GM18861 (cell line): Measurements from ENCODE around the gene TSHZ2.

Source experiments
- ATAC-seq: cut with Tn5 transposase; IDR thresholded peaks from one replicate; pipeline ENCODE4 v1.9.1; 2021; ENCODE audit not compliant: unreplicated experiment

The TSHZ2 gene

DNA sequence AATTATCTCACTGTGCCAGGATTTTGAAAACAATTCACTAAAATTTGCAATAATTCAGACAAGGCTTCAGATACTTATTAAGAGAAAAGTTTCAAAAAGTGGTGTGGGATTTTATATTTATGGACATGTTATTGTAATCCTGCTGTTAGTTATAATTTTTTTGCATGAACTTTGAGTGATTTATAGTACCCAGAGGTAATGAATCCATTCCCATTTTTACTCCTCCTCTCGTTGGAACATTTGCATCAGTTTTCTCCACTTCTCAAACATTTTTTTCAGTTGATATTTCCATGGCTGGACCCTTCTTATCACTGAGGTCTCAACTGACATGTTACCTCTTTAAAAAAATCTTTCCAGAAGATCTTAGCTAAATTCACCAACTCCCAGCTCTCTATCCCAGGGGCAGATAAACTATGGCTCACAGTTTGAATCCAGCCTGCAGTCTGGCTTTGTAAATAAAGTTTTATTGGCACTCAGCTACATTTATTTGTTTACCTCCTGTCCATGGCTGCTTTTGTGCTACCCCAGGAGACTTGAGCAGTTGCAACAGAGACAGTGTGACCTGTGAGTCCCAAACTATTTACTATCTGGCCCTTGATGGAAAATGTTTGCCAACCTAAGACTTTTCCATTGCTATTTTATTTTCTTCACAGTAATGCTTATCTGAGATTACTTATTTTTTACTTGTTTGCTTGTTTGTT, 83.4 kb downstream of the TSHZ2 start:
- ATAC-seq = no peak

DNA sequence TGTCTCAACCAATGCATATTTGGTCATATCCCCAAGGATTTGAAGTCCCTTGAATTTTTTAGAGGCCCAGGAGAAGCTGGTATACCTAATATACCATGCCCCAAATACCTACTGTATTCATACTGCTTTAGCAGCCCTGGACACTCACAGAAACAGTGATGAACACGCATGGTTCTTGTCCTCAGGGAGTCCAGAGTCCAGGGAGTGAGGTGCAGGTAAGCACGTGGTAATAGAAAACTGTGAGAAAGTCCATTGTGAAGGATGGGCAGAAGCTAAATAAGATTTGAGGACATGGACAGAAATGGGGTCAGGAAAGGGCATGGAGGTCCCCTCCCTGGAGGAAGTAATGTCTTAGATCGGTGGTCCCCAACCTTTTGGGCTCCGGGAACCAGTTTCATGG, 85.4 kb downstream of the TSHZ2 start:
- ATAC-seq = no peak

DNA sequence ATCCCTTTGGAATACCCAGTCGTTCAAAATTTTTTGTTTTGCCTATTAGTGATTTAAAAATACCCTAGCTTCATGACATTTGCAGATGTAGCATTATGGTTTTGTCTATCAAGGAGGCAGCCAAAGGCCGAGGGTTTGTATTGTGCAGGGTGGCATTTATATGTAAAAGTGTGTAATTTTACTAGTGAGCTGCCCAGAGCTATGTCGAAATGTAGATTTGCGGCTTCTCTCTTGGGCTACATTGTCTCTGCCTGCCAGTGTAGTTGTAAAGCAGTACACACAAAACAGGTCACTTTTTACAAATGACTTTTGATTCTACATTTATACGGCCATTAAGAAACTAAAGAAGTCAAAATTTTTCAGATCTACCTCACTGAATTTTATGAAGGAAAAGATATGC, 87.7 kb downstream of the TSHZ2 start:
- ATAC-seq = no peak

DNA sequence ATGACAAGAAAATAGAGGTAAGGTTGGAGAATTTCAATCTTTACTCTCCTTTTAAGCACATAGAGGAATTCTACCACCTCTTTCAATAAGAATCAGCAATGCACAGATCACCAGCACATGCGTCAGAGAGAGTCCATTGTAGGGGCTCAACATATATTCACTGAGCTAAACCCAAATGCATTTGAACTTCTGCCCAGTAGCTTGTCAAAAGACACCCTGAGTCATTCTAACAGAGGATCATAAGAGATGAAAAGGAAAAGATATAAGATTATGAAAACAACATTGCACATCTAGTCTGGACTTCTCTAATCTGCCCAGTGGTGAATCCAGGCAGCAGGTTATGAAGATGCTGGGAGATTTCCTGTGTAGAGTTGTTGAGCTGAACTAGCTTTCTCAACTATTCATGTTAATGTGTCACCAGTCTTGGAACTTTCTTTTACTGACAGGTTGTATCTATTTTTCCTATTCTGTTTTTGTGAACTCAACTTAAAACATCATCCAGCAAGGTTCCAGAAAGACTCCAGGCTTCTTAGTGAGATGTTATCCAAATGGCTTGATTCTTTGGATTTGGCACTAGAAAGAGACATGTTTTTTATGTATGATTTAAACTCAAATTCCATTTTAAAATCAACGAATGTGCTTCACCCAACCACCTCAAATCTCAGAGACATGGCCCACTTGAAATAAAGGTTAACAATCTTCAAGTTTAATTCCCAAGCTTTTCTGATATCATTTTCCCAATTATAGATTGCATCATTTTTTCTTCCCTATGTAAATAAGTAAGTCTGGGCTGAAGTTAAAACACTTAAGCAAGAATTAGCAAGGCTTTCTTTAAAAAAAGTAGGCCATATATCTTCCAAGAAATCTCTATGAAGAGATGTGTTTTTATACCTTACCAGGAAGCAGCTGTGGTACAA, 89.3 kb downstream of the TSHZ2 start:
- no peak for ATAC-seq

DNA sequence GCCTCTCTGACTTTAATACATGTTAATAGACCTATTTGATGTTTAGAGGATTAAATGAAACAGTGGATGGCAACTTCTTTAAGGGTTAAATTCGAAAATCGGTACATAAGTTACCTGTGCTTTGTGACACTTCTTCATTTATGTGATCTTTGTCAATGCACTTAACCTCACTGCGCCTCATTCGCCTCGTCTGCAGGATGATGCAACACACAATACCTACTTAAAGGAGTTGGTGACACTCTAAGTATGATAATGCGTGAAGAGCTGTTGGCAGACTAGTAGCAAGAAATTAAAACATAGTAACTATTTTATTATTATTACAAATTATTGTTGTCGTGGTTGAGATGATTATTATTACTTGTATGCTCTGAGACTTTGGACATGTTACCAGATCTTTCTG, 92.8 kb downstream of the TSHZ2 start:
- no peak for ATAC-seq

DNA sequence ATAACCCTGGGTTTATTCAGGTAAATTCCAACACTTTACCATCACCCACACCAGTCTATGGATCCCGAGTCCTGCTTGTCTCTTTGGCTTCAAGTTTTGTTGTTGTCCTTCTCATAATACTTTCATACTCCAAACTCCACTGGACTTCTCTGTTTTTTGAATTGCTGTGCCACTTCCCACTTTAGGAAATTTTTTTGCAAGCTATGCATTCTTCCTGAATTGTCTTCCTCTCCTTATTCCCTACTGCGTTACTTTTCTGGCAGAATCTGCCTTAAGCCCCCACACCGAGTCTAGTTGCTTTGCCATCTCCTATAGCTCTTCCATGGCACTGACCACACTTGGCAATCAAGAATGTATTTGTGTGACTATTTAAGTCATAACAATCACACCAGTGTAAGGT, 96.1 kb downstream of the TSHZ2 start:
- ATAC-seq = no peak

DNA sequence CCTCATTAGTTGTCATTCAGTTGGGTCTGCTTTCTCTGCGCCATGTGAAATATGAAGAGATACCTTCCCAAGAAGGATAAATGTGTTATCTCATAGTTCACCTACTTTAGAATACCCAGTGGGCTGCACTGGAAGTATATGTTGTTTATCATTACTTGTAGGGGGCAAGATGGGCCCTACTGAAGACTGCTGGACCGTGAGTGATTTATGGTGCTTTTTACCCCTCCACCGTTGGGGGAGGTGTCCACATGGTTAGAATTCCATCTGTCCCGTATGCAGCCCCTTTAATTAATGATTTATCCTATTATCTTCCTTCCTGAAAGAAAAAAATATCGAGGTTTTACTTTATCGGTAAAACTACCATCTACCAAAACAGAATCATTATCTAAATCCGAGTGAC, 97.0 kb downstream of the TSHZ2 start:
- no peak for ATAC-seq

DNA sequence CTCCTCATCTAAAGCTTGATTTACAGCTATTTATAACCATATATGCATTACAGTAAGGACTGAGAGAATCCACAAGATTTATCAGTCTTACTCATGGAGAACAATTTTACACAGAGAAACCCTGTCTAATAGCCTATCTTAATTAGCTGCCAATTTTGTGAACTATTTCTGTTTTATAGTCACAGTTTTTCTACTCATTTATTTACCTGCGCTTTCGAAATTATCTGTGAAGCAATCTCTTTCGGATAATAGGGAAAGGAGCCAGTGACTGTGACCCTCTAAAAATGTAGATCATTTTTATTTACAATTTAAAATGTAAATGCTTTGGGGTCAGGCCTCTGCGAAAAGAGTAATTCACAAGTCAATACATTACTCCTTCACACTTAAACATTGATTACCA, 98.1 kb downstream of the TSHZ2 start:
- no peak for ATAC-seq

DNA sequence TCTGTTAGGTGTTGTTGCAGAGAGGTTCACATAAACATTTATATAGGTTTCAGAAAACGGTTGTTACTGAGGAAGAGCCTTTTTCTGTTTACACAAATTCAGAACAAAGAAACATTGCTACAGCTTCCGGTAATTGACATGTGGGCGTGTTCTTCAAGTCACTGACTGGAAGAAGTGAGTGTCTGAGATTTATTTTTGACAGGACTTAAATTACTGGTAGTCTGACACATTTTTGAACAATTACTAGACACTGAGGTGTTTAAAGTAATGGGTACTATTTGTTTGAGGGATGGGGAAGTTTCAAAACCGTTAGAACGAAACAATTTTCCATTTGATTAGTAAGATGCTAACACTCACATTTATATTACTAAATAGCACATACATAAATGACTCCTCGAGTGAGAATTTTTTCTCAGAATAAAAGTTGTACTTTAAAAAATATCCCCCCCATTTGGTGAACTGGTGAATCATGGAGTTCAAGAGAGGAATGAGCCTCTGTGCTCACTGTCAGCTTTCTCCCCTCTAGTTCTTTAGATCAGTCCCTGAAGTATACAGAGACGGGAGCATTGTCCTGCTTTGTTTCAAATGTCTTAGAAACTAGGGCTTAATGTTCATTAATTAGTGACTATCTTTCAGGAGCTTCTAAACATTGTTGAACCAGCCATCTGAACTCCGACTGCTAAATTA, 98.7 kb downstream of the TSHZ2 start:
- no peak for ATAC-seq

DNA sequence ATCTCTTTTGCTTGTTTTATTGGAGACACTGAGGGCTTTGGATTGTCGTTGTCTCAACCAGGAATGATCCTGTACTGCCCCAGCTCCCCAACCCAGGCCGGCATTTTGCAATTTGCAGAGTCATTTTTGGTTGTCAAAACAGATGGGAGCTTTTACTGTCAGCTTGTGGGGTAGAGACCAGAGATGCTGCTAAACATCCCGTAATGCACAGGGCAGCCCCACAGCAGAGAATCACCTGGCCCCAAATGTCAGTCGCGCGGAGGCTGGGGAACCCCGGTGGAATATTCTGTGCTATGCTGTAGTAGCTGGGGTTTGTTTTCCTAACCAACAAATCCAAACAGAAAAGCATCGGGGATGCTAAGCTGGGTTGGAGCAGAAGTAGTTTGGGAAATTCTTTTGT, 99.7 kb downstream of the TSHZ2 start:
- no peak for ATAC-seq

DNA sequence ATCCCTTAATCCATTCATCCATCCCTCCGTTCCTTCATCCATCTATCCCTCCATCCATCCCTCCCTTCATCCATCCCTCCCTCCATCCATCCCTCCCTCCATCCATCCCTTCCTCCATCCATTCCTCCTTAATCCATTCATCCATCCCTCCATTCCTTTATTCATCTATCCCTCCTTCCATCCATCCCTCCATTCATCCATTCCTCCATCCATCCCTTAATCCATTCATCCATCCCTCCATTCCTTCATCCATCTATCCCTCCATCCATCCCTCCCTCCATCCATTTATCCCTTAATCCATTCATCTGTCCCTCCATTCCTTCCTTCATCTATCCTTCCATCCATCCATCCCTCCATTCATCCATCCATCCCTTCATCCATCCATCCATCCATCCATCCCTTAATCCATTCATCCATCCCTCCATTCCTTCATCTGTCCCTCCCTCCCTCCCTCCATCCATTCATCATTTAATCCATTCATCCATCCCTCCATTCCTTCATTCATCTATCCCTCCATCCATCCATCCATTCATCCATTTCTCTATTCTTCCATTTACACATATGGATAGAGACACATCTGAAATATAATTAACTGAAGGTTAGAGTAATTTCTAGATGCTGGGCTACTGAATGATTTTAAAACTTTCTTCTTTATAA, 100.9 kb downstream of the TSHZ2 start:
- ATAC-seq = no peak

DNA sequence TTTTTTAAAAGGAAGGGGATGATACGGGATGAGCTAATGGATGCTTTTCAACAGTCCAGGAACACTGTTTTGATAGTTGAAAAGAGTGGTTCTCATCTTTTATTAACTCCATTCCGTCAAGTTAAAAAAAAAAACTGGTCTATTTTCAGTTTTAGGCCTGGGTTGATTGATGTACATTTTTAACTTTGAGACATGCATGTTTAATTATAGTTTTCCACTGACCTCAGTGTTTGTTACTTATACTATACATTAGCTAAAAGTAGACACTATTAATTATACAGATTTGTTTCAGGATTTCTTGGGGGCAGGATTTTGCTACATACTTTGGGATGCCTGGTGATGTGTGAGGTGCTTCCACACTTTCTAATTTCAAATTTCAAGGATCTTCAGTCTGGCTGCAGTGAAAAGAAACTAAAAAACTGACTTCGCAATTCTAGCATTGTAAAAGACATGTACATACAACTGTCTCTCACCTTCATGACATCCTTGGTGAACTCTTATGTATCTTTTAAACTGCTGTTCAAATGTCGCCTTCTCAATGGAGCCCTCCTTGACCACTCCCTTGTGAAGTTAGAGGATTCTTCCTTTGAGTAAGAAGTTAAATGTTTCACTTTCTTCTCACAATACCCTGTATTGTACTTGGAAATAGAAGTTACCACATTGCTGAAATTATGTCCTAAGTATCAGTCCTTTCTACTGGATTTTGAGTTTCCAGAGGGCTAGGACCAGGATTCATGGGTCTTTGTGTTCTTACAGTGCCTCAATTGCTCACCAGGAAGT, 101.7 kb downstream of the TSHZ2 start:
- ATAC-seq = no peak

DNA sequence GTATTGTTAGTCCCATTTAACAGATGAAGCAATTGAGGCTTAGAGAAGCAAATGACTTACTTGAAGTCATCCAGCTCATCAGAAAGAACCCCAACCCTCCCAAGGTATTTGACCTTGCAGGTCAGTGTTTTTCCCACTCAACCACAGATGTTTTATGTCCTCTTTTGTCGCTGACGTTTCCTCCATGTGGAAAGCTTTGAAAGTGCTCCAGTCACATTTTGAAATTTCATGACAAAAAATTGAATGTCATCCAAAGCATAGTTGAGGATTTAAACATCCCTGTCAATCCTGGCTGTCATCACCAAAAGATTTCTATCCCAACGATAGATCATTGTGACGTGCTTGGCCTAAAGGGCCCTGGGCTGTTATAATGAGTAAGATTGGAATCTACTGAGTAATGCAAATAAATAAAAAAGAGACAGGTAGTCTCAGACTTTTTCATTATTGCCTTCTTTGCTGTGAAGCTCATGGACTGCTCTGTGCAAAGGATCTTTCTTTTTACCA, 102.7 kb downstream of the TSHZ2 start:
- no peak for ATAC-seq

DNA sequence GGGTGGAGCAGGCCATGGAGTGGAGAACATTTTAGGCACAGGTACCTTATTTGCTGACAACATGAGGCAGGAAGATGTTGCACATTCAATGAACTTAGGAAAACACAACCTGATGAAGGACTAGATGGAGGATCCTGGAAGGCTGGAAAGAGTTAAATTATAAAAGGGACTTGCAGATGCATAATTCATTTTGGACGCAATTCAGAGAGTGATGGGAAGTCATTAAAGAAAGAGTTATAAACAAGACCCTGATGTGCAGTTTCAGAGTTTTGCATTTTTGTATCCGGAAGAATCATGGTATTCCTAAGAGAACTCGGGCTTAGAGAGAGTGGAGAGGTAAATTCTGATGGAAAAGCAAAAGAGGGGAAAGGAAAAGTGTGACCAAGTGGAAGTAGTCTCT, 104.5 kb downstream of the TSHZ2 start:
- ATAC-seq = no peak

DNA sequence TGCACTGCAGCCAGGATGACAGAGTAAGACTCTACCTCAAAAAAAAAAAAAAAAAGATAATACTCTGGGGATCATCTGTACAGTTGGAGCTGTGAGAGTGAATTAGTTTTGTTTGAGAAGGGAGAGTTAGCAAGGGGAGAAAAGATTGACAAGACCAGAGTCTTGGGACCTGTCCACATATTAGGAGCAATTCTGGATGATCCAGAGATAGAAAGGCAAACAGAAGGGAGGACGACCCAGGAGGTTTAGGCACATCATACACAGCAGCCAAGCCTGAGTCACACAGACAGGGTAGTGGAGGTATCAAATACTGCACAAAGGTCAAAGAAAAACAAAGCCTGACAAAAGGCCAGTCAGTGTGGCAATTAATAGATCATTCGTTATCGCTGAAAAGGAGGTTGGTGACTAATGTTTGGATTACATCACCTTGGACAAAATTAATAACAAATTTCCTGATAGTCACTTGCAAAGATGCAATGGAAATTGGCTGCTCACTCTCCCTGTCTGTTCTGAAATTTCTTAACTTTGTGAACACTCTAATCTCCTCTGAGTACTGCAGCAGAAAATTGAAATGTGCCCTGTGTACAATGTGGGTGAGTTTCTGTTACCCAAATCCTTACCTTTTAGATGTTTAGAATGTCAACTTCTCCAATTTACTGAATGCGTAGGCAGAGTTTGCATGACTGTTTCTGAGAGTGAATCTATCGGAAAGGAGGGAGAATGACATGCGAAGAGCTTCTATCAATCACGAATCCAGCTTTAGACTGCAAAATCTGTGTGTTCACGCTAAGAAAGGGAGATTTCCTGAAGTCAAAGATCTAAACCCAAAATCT, 105.4 kb downstream of the TSHZ2 start:
- ATAC-seq = no peak

DNA sequence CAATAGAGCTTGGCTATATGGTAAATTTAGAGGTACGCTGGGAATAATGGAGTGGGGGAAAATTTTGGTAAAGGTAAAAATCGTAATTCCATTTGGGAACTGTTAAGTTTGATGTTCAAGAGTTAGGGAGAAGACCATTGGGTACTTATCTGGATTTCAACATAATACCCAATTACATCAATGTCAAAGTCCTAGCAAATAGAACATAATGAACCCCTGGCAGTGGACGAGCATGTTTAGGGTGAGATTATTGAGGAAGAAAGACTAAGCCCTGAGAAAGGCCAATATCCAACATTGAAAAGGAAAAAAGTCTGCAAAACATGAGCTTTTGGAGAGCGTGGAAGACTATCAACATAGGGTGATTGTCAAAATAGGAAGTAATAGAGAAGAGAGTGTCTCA, 106.6 kb downstream of the TSHZ2 start:
- no peak for ATAC-seq

DNA sequence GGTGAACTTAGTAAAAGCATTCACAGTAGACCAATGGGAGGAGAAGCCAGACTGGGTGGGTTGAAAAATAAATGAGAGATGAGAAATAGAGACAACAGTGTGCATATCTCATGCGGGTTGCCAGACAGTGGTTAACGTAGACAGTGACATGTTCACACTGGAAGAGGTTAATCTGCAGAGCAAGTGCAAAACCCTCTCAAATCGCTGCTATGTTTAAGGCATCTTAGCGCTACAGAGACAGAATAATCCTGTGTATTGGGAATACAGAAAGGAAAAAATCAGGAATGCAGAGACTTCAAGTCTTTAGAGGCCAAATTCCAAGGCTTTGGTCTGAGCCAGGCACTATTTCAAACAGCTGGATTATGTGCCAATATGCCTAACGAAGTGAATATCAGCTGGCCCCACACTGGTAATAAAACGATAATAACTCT, 107.1 kb downstream of the TSHZ2 start:
- no peak for ATAC-seq

DNA sequence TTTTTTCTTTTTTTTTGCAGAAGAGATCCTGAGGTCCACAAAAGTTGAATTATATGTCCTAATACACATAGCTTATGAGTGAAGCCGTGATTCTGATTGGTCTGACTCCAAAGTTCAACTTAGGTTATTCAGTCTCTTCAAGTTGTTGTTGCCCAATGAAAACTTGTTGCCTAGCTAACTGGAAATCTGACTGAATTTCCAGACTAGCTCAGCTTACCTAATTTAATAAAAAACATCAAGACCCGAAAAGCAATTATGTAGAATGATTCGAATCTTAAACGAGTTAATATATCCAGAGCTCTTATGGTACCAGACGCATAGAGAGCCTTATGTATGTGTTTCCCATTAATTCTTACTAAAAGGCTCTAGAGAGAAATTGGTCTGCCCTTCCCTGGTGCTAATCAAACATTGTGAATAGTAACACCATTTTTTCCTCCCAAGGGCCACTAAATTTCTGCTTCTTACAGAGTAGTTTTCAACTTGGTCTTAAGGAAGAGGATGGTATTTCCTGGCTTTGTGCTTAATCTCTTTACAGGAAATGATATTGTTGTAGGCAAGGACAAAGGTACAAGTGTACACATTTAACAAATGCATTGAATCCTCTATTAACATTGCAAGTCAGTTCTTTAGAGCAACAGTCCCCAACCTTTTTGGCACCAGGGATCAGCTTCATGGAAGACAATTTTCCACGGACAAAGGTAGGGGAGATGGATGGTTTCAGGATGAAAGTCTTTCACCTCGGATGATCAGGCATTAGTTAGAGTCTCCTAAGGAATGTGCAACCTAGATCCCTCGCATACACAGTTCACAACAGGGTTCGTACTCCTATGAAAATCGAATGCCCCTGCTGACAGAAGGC, 107.9 kb downstream of the TSHZ2 start:
- no peak for ATAC-seq

DNA sequence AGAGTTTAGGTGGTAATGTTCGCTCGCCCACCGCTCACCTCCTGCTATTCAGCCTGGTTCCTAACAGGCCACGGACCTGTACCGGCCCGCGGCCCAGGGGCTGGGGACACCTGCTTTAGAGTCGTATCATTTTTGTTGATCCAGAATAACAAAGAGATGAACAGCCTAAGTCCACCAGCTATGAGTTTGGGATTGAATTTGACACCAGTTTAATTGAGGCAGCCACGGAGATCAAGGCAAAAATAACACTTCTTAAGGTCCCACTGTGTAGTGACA, 108.5 kb downstream of the TSHZ2 start:
- no peak for ATAC-seq
